ENCODE results near the gene TMPRSS5. TPM values are rescaled to one million over a fixed set of nuclear protein-coding genes. Genes with fewer than 3 reads are reported as not detected.

TMPRSS5 gene
- total and polyA plus RNA-seq, 2 donors from 2014 or later: 0.60 to 0.65 TPM

DNA sequence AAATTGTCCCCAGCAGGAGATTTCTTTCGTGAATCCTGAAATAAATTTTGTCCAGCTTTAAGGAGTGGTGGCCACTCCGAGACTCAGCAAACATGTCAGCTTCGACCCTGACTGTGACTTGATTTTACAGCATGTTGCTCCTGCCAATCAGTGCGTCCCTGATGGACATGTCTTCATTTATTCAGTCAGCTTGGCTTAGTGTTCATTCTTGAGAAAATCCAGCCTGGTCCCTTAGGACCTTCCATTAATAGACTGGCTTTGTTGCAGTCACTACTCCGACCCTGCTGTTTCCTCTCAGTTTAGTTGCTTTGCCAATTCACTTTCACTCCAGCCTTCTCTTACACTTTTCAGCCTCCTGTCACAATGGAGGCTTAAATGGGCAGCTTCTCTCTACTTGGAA lies 30.5 kb downstream of the TMPRSS5 start:
- H3K27me3 ChIP-seq (ENCODE audit: control insufficient read depth, insufficient read depth, low read length): no peaks in the 10 kb centered on the region
- H3K9me3 ChIP-seq (ENCODE audit: control insufficient read depth in 2 of 3, insufficient read depth in 1 of 3, low read length in 3 of 3): no peaks in the 10 kb centered on the region
- TF ChIP-seq, protein P1, sequence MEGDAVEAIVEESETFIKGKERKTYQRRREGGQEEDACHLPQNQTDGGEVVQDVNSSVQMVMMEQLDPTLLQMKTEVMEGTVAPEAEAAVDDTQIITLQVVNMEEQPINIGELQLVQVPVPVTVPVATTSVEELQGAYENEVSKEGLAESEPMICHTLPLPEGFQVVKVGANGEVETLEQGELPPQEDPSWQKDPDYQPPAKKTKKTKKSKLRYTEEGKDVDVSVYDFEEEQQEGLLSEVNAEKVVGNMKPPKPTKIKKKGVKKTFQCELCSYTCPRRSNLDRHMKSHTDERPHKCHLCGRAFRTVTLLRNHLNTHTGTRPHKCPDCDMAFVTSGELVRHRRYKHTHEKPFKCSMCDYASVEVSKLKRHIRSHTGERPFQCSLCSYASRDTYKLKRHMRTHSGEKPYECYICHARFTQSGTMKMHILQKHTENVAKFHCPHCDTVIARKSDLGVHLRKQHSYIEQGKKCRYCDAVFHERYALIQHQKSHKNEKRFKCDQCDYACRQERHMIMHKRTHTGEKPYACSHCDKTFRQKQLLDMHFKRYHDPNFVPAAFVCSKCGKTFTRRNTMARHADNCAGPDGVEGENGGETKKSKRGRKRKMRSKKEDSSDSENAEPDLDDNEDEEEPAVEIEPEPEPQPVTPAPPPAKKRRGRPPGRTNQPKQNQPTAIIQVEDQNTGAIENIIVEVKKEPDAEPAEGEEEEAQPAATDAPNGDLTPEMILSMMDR (IDR thresholded peaks at IDR 0.05; ENCODE audit: borderline replicate concordance, extremely low read depth, insufficient read depth): no peak
- H3K4me1 ChIP-seq (ENCODE audit: control insufficient read depth in 2 of 3, insufficient read depth in 2 of 3, low read depth in 1 of 3, low read length in 3 of 3): peaks cover 0 to 2% (median 0%) of the 10 kb centered on the region in 3 donors
- FAIRE-seq: no peak
- H3K9ac ChIP-seq (ENCODE audit: low read length in 3 of 3): no peak overlapping the region
- H3K27ac ChIP-seq (ENCODE audit: low read depth in 2 of 2, low read length in 2 of 2): no peak overlapping the region
- intact Hi-C loops (cut with DNase I): no loop called here
- no peak overlapping the region for H3K4me3 ChIP-seq (ENCODE audit: low read length in 3 of 3)
- peak in 3 of 5 donors; percentile 23 to 68 (median 54) for DNase-seq
- H3K36me3 ChIP-seq (ENCODE audit: control insufficient read depth in 2 of 3, insufficient read depth in 3 of 3, low read length in 3 of 3): no peaks in the 10 kb centered on the region

DNA sequence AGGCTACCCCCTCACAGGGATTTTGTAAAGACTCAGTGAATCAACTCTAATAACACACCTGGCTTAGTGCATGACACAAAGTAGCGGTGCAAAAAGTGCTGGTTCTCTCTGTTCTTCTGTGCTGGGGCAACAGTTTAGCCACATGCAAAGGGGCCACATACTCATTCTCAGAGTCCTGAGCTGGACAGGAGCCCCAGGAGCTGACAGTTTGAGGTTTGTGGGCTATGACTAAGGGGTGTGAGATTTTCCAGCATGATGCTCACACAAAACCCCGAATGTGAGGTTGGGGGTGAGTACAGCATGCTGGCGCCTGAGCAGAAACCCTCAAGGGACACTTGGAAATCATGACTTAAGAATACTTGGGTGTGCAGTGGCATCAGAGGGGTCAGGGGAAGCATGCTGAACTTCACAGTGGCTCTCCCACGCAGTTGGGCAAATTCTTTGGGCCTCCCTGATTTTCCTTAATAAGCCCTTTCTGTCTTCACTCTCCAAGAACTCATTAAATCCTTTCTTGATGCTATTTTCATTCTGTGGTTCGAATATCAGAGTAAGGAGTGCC lies 31.0 kb downstream of the TMPRSS5 start:
- no peak overlapping the region for H3K27ac ChIP-seq (ENCODE audit: low read depth in 2 of 2, low read length in 2 of 2)
- DNase-seq (peak in 2 of 5 donors; percentile 48 to 65), FAIRE-seq (no peak)
- intact Hi-C loops (cut with DNase I): no loop called here
- H3K4me1 ChIP-seq (ENCODE audit: control insufficient read depth in 2 of 3, insufficient read depth in 2 of 3, low read depth in 1 of 3, low read length in 3 of 3): peaks cover 0 to 2% (median 0%) of the 10 kb centered on the region in 3 donors
- no peaks in the 10 kb centered on the region for H3K36me3 ChIP-seq (ENCODE audit: control insufficient read depth in 2 of 3, insufficient read depth in 3 of 3, low read length in 3 of 3)
- H3K4me3 ChIP-seq (ENCODE audit: low read length in 3 of 3): no peak overlapping the region
- TF ChIP-seq, protein P1 (IDR thresholded peaks at IDR 0.05; ENCODE audit: borderline replicate concordance, extremely low read depth, insufficient read depth): no peak
- no peak overlapping the region for H3K9ac ChIP-seq (ENCODE audit: low read length in 3 of 3)
- H3K9me3 ChIP-seq (ENCODE audit: control insufficient read depth in 2 of 3, insufficient read depth in 1 of 3, low read length in 3 of 3): no peaks in the 10 kb centered on the region
- H3K27me3 ChIP-seq (ENCODE audit: control insufficient read depth, insufficient read depth, low read length): no peaks in the 10 kb centered on the region

DNA sequence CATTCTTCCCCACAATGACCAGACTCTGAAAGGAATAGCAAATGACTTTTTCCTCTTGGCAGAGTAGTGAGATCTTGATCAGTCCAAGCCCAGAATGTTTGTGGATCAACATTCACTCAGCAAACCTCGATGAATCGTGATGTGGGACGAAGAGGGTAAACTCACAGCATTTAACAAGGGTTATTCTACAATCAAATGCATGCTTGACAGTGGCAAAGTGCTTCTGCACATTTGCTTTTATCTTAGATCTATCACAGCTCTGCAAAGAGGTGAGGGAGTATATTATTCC lies 31.8 kb downstream of the TMPRSS5 start:
- TF ChIP-seq, protein P1 (IDR thresholded peaks at IDR 0.05; ENCODE audit: borderline replicate concordance, extremely low read depth, insufficient read depth): no peak
- no peaks in the 10 kb centered on the region for H3K9me3 ChIP-seq (ENCODE audit: control insufficient read depth in 2 of 3, insufficient read depth in 1 of 3, low read length in 3 of 3)
- H3K9ac ChIP-seq (ENCODE audit: low read length in 3 of 3): no peak overlapping the region
- DNase-seq: no peak
- peaks cover 0 to 2% (median 0%) of the 10 kb centered on the region in 3 donors for H3K4me1 ChIP-seq (ENCODE audit: control insufficient read depth in 2 of 3, insufficient read depth in 2 of 3, low read depth in 1 of 3, low read length in 3 of 3)
- intact Hi-C loops (cut with DNase I): no loop called here
- no peak for FAIRE-seq
- no peak overlapping the region for H3K27ac ChIP-seq (ENCODE audit: low read depth in 2 of 2, low read length in 2 of 2)
- no peaks in the 10 kb centered on the region for H3K27me3 ChIP-seq (ENCODE audit: control insufficient read depth, insufficient read depth, low read length)
- H3K36me3 ChIP-seq (ENCODE audit: control insufficient read depth in 2 of 3, insufficient read depth in 3 of 3, low read length in 3 of 3): no peaks in the 10 kb centered on the region
- H3K4me3 ChIP-seq (ENCODE audit: low read length in 3 of 3): no peak overlapping the region
